Gastrocnemius medialis (tissue), 4 donors: Measurements from ENCODE around the gene HS3ST6. TPM values are rescaled to one million over a fixed set of nuclear protein-coding genes. Genes with fewer than 3 reads are reported as not detected.

Source experiments
- ATAC-seq, 2 donors: fragments of 150-250 bp; one replicate each; pipeline ENCODE4 v1.9.1; 2016
- DNase-seq, 2 donors: peaks; one replicate each; pipeline ENCODE4 v3.0.0-alpha.2; 2019
- H3K27ac ChIP-seq, 4 donors: fragments of 200-600 bp; sonication (generic); 1 replicate in 1 of 4; 2 replicates in 3 of 4; pipeline ENCODE4 v1.5.1; 2016 to 2018; ENCODE audit warnings: mild to moderate bottlenecking in 2 of 4, moderate library complexity in 1 of 4
- H3K27me3 ChIP-seq, 3 donors: fragments of 200-600 bp; sonication (generic) in 2 of 3; 1 replicate in 1 of 3; 2 replicates in 2 of 3; pipeline versions ENCODE4 v1.5.1 to v1.6.0; 2016 to 2019; ENCODE audit warnings: mild to moderate bottlenecking in 1 of 3, moderate library complexity in 1 of 3
- H3K36me3 ChIP-seq, 2 donors: fragments of 200-600 bp; sonication (generic) in 1 of 2; one replicate each; pipeline ENCODE4 v1.5.1; 2017 to 2018
- H3K4me1 ChIP-seq, 2 donors: fragments of 200-600 bp; sonication (generic) in 1 of 2; one replicate each; pipeline ENCODE4 v1.5.1; 2016 to 2017; ENCODE audit warnings: mild to moderate bottlenecking in 2 of 2
- H3K4me3 ChIP-seq, 4 donors: fragments of 200-600 bp; sonication (generic) in 3 of 4; 1 replicate in 1 of 4; 2 replicates in 3 of 4; pipeline ENCODE4 v1.5.1; 2016 to 2019; ENCODE audit warnings: mild to moderate bottlenecking in 2 of 4
- H3K9me3 ChIP-seq, 3 donors: fragments of 200-600 bp; sonication (generic) in 2 of 3; 1 replicate in 1 of 3; 2 replicates in 2 of 3; pipeline ENCODE4 v1.5.1; 2016 to 2019
- CTCF ChIP-seq, 5 experiments: fragments of 450-650 bp in 3 of 5; fragments of 200-600 bp in 2 of 5; sonication (generic) in 2 of 5; IDR thresholded peaks in 4 of 5; conservative IDR thresholded peaks in 1 of 5; 1 replicate in 4 of 5; 2 replicates in 1 of 5; pipeline ENCODE4 v1.5.1; 2016 to 2019; ENCODE audit warnings: antibody characterized with exemption in 5 of 5, mild to moderate bottlenecking in 3 of 5, moderate library complexity in 3 of 5
- POLR2A ChIP-seq, 2 donors: fragments of 450-650 bp; IDR thresholded peaks; one replicate each; pipeline ENCODE4 v1.6.1; 2017; ENCODE audit warnings: antibody characterized with exemption in 2 of 2, mild to moderate bottlenecking in 2 of 2, moderate library complexity in 2 of 2
- in situ Hi-C, 4 donors: fragments of 200-750 bp; cut with MboI; loops; one replicate each; pipeline versions ENCODE4 v1.15.0 to v1.8.0; 2017; ENCODE audit warnings: low sequenced_read_pairs in 4 of 4
- intact Hi-C: fragments of 100-400 bp; cut with DNase I; formaldehyde crosslinking; loops from one replicate; pipeline ENCODE4 v1.15.1; 2023; ENCODE audit warnings: low total_unique reads
- total RNA-seq, 4 donors: library from RNA; depleted of rRNA; stranded (reverse); fragments of >200 nt; gene quantifications; one replicate each; pipeline versions ENCODE4 v1.1.0 to v1.2.3, GENCODE V29; 2016

The HS3ST6 gene
- total RNA-seq, 4 donors from 2014 or later = not detected

- TF ChIP-seq POLR2A (IDR thresholded peaks at IDR 0.05) = no peak
- no peak for TF ChIP-seq CTCF (IDR thresholded peaks at IDR 0.05 in 4 of 5, conservative IDR thresholded peaks at IDR 0.05 in 1 of 5)
- no peaks in the 10 kb centered on the region for H3K4me1 ChIP-seq
- in situ Hi-C loops (no loop called here), intact Hi-C loops (no loop called here)
- no peak for DNase-seq
- H3K27me3 ChIP-seq = peaks cover 35 to 48% (median 41%) of the 10 kb centered on the region in 3 donors
- H3K27ac ChIP-seq = no peak overlapping the region
- no peak for ATAC-seq
- H3K9me3 ChIP-seq = no peaks in the 10 kb centered on the region
- H3K4me3 ChIP-seq = no peak overlapping the region
- no peaks in the 10 kb centered on the region for H3K36me3 ChIP-seq
Measured at GRCh38 chr16:1914084-1914608, 4.1 kb downstream of the HS3ST6 start.

DNA sequence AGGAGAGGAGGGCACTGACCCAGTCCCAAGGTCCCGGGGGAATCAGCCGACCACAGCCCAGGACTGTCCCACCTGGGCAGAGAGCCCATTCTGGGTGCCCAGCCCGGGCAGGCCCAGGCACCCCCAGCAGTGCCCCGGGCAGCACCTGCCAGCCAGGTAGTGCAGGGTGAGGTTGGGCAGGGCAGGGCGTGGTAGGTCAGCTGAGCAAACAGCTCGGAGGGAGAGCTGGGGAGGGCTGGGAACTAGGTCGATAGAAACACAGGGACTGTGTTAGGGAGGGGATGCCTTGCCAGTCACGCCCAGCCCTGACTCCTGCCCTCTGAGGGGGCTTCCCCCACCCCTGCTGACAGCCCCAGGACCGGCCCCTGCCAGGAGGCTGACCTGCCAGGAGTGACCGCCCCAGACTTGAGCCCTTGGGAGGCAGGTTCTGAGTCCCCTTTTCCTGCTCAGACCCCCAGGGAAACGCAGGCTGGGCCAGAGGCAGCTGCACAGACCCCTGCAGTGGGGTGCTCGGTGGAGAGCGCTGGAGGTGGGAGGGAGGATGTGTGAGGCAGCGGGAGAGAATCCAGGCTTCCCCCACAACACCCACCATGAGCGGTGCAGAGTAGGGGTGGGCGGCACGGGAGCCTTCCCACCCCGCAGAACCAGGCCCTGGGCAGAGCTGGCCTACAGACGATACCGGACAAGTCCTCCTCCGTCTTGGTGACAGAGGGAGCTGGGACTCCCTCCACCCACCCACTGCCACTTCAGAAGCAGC lies 4.7 kb downstream of the HS3ST6 start:
- intact Hi-C loops = no loop called here
- ATAC-seq = no peak

GRCh38 chr16:1912215-1912543 lies 6.0 kb downstream of the HS3ST6 start:
- Histone ChIP-seq H3K27me3 (peaks cover 23 to 53% (median 42%) of the 10 kb centered on the region in 3 donors), H3K4me1 (no peaks in the 10 kb centered on the region), H3K9me3 (no peaks in the 10 kb centered on the region), H3K36me3 (no peaks in the 10 kb centered on the region), H3K4me3 (no peak overlapping the region), H3K27ac (no peak overlapping the region)
- TF ChIP-seq POLR2A (IDR thresholded peaks at IDR 0.05) (no peak), CTCF (IDR thresholded peaks at IDR 0.05 in 4 of 5, conservative IDR thresholded peaks at IDR 0.05 in 1 of 5) (no peak)
- intact Hi-C loops (no loop called here), in situ Hi-C loops (no loop called here)
- DNase-seq (no peak), ATAC-seq (no peak)

More for the DNA sequence above, 4.7 kb downstream of the HS3ST6 start:
- Histone ChIP-seq H3K9me3 (no peaks in the 10 kb centered on the region), H3K4me1 (no peaks in the 10 kb centered on the region), H3K27ac (no peak overlapping the region), H3K36me3 (no peaks in the 10 kb centered on the region), H3K4me3 (no peak overlapping the region), H3K27me3 (peaks cover 28 to 48% (median 37%) of the 10 kb centered on the region in 3 donors)
- TF ChIP-seq CTCF (IDR thresholded peaks at IDR 0.05 in 4 of 5, conservative IDR thresholded peaks at IDR 0.05 in 1 of 5) (no peak), POLR2A (IDR thresholded peaks at IDR 0.05) (no peak)
- in situ Hi-C loops = no loop called here
- no peak for DNase-seq

DNA sequence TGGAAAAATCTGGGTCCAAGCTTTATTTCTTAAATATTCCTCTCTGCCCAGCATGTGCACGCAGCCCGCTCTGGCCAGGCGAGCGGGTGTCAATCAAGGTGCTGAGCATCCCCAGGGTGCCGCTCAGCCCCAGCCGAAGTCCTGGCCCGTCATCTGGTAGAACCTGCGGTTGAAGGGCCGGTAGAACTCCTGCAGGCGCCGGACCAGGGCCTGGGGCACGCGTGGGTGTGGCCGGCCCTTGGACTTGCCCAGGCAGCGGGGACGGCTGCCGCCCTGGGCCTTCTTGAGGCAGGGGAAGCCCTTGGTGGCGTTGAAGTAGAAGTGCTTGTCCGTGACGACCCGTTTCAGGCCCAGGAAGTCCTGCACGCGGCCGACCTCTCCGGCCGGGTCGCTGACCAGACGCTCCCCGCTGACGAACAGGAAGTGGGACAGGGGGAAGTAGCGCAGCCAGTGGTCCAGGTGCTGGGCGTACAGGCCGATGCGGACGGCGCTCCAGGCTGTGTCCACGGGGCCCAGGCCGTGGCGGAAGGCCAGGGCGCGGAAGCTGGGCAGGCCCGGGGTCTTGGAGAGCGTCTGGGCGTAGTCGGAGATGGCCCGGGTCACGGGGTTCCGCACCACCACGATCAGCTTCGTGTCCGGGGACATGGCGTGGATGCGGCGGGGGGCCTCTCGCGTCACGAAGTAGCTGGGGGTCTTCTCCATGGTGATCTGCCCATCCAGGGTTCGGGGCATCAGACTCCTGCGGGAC lies 6.6 kb downstream of the HS3ST6 start:
- H3K9me3 ChIP-seq = no peaks in the 10 kb centered on the region
- TF ChIP-seq CTCF (IDR thresholded peaks at IDR 0.05 in 4 of 5, conservative IDR thresholded peaks at IDR 0.05 in 1 of 5) (no peak), POLR2A (IDR thresholded peaks at IDR 0.05) (no peak)
- H3K27ac ChIP-seq = no peak overlapping the region
- H3K36me3 ChIP-seq = no peaks in the 10 kb centered on the region
- H3K4me1 ChIP-seq = no peaks in the 10 kb centered on the region
- ATAC-seq (no peak), DNase-seq (no peak)
- H3K4me3 ChIP-seq = no peak overlapping the region
- intact Hi-C loops (no loop called here), in situ Hi-C loops (no loop called here)
- H3K27me3 ChIP-seq = peaks cover 21 to 53% (median 37%) of the 10 kb centered on the region in 3 donors
